ENCODE measurements around the gene NHS.

GRCh38 chrX:17616936-17617335, 241.9 kb downstream of the NHS start:
- no peak for TF ChIP-seq CTCF (IDR thresholded peaks at IDR 0.05)
- TF ChIP-seq POLR2A (IDR thresholded peaks at IDR 0.05) = no peak
- no peak for TF ChIP-seq POLR2AphosphoS5 (IDR thresholded peaks at IDR 0.05; ENCODE audit: insufficient read depth in 1 of 2, low read depth in 1 of 2)

Data from vagina (tissue), 2 donors.